ENCODE data around the gene DNAJC22.

- TF ChIP-seq POLR2AphosphoS5 (IDR thresholded peaks at IDR 0.05; ENCODE audit: low read depth, low read length) (no peak), POLR2A (IDR thresholded peaks at IDR 0.05; ENCODE audit: borderline replicate concordance, extremely low read depth, insufficient read depth, insufficient read length) (no peak)
- TF ChIP-seq, protein P1, sequence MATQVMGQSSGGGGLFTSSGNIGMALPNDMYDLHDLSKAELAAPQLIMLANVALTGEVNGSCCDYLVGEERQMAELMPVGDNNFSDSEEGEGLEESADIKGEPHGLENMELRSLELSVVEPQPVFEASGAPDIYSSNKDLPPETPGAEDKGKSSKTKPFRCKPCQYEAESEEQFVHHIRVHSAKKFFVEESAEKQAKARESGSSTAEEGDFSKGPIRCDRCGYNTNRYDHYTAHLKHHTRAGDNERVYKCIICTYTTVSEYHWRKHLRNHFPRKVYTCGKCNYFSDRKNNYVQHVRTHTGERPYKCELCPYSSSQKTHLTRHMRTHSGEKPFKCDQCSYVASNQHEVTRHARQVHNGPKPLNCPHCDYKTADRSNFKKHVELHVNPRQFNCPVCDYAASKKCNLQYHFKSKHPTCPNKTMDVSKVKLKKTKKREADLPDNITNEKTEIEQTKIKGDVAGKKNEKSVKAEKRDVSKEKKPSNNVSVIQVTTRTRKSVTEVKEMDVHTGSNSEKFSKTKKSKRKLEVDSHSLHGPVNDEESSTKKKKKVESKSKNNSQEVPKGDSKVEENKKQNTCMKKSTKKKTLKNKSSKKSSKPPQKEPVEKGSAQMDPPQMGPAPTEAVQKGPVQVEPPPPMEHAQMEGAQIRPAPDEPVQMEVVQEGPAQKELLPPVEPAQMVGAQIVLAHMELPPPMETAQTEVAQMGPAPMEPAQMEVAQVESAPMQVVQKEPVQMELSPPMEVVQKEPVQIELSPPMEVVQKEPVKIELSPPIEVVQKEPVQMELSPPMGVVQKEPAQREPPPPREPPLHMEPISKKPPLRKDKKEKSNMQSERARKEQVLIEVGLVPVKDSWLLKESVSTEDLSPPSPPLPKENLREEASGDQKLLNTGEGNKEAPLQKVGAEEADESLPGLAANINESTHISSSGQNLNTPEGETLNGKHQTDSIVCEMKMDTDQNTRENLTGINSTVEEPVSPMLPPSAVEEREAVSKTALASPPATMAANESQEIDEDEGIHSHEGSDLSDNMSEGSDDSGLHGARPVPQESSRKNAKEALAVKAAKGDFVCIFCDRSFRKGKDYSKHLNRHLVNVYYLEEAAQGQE (IDR thresholded peaks at IDR 0.05; ENCODE audit: low read depth), result no peak
Observed at GRCh38 chr12:49314811-49315210, 31.9 kb upstream of the DNAJC22 start.
